HepG2 (cell line): Measurements from ENCODE around the gene LHPP. TPM values are rescaled to one million over a fixed set of nuclear protein-coding genes. Genes with fewer than 3 reads are reported as not detected.

Source experiments
- BCL6 ChIP-seq: IDR thresholded peaks from 2 replicates; pipeline ENCODE4 v1.6.1; 2016; ENCODE audit warnings: missing genetic modification reagents, missing compliant biosample characterization
- CBX1 ChIP-seq: IDR thresholded peaks from one replicate; pipeline ENCODE4 v1.6.1; 2016; ENCODE audit warnings: antibody characterized with exemption, low read depth
- HMGXB3 ChIP-seq: sonication (generic); formaldehyde crosslinking; IDR thresholded peaks from 2 replicates; pipeline ENCODE4 v1.4.0; 2020; ENCODE audit warnings: missing genetic modification reagents, borderline replicate concordance
- HOXA9 ChIP-seq: sonication (generic); formaldehyde crosslinking; IDR thresholded peaks from 2 replicates; pipeline ENCODE4 v1.8.1; 2022; ENCODE audit warnings: missing genetic modification reagents, mild to moderate bottlenecking, moderate library complexity, borderline replicate concordance
- MBNL3 ChIP-seq: fragments of 250-450 bp; sonication (Bioruptor Pico); conservative IDR thresholded peaks from 2 replicates; pipeline ENCODE4 v1.8.0; 2022; ENCODE audit warnings: mild to moderate bottlenecking, inconsistent platforms
- PHF8 ChIP-seq: sonication (generic); formaldehyde crosslinking; IDR thresholded peaks from 2 replicates; pipeline ENCODE4 v1.5.0; 2020; ENCODE audit warnings: missing genetic modification reagents
- SALL1 ChIP-seq: sonication (generic); formaldehyde crosslinking; IDR thresholded peaks from 2 replicates; pipeline ENCODE4 v1.8.0; 2022; ENCODE audit warnings: mild to moderate bottlenecking, missing genetic modification reagents
- SRSF9 ChIP-seq: fragments of 200-400 bp; formaldehyde crosslinking; IDR thresholded peaks from 2 replicates; pipeline ENCODE4 v1.6.1; 2018; ENCODE audit warnings: borderline replicate concordance, mild to moderate bottlenecking, low read depth, low read length; ENCODE audit not compliant: insufficient read depth, poor library complexity, severe bottlenecking
- TCF12 ChIP-seq, 2 experiments: fragments of 450-650 bp in 1 of 2; sonication (generic) in 1 of 2; formaldehyde crosslinking in 1 of 2; IDR thresholded peaks; 2 replicates each; pipeline versions ENCODE4 v1.6.1 to v1.8.0; 2017 to 2022; ENCODE audit warnings: antibody characterized with exemption in 1 of 2, mild to moderate bottlenecking in 1 of 2, missing genetic modification reagents in 1 of 2, moderate library complexity in 1 of 2
- TCF7L2 ChIP-seq: IDR thresholded peaks from 2 replicates; pipeline ENCODE4 v1.6.1; 2011; ENCODE audit warnings: mild to moderate bottlenecking, low read depth, low read length, moderate library complexity
- TFE3 ChIP-seq: IDR thresholded peaks from 2 replicates; pipeline ENCODE4 v1.6.1; 2016
- U2AF1 ChIP-seq: fragments of 200-400 bp; formaldehyde crosslinking; optimal IDR thresholded peaks from 2 replicates; pipeline ENCODE3; 2017; ENCODE audit warnings: mild to moderate bottlenecking, low read depth, low read length
- ZNF30 ChIP-seq: sonication (generic); formaldehyde crosslinking; IDR thresholded peaks from 2 replicates; pipeline ENCODE4 v1.5.0; 2020; ENCODE audit warnings: mild to moderate bottlenecking, missing genetic modification reagents
- ZNF430 ChIP-seq: sonication (generic); formaldehyde crosslinking; IDR thresholded peaks from 2 replicates; pipeline ENCODE4 v1.9.0; 2021; ENCODE audit warnings: mild to moderate bottlenecking, missing genetic modification reagents
- ZNF512 ChIP-seq: sonication (generic); formaldehyde crosslinking; IDR thresholded peaks from 2 replicates; pipeline ENCODE4 v1.4.0; 2020; ENCODE audit warnings: mild to moderate bottlenecking, missing genetic modification reagents
- ZNF513 ChIP-seq: sonication (generic); formaldehyde crosslinking; conservative IDR thresholded peaks from 2 replicates; pipeline ENCODE4 v1.5.0; 2020; ENCODE audit warnings: missing genetic modification reagents
- ZNF7 ChIP-seq: IDR thresholded peaks from 2 replicates; pipeline ENCODE4 v1.6.1; 2016; ENCODE audit warnings: missing biosample characterization, missing genetic modification reagents
- ZNF740 ChIP-seq: sonication (generic); formaldehyde crosslinking; IDR thresholded peaks from 2 replicates; pipeline ENCODE4 v1.4.0; 2020; ENCODE audit warnings: missing genetic modification reagents
- ZNF768 ChIP-seq: sonication (generic); formaldehyde crosslinking; IDR thresholded peaks from 2 replicates; pipeline ENCODE4 v1.4.0; 2020; ENCODE audit warnings: missing genetic modification reagents
- polyA plus RNA-seq, 8 experiments: library from polyadenylated mRNA; depleted of rRNA in 3 of 8; stranded (reverse) in 7 of 8; unstranded in 1 of 8; fragments of >200 nt; fragmentation: Illumina TruSeq in 4 of 8; extraction: Trizol in 4 of 8; gene quantifications; 2 replicates each; pipeline versions ENCODE4 v1.2.1 to v1.2.3, GENCODE V29; 2011 to 2016; ENCODE audit warnings: low read depth in 4 of 8, missing spikeins in 1 of 8, mixed read lengths in 1 of 8; ENCODE audit not compliant: insufficient read depth in 1 of 8
- total RNA-seq, 5 experiments: library from RNA; depleted of rRNA; stranded (reverse); fragments of >200 nt; fragmentation: Illumina TruSeq; extraction: Trizol; gene quantifications; 2 replicates each; pipeline ENCODE4 v1.2.3, GENCODE V29; 2016; ENCODE audit warnings: low read depth in 1 of 5

Gene LHPP
- total and polyA plus RNA-seq, 2 of the 13 experiments (the other 11 are each of a cell fraction or from before 2014, with no cell fraction given) = 5.2 to 13.1 TPM

GRCh38 chr10:124470544-124471434 is 9.2 kb downstream of the LHPP start (continued):
- peak; percentile 82; the same call in 1 of the 2 replicates for TF ChIP-seq HMGXB3 (CRISPR knock-in tag)
- no peak for TF ChIP-seq ZNF768 (CRISPR knock-in tag)
- no peak for TF ChIP-seq ZNF7
- TF ChIP-seq ZNF513 (CRISPR knock-in tag) = no peak
- TF ChIP-seq SALL1 (CRISPR knock-in tag) = peak; percentile 99
- TF ChIP-seq TFE3 (CRISPR knock-in tag) = peak; percentile 79
- no peak for TF ChIP-seq ZNF30 (CRISPR knock-in tag)
- peak; percentile 93 for TF ChIP-seq BCL6 (CRISPR knock-in tag)
- TF ChIP-seq ZNF430 (CRISPR knock-in tag) = no peak
- TF ChIP-seq PHF8 (CRISPR knock-in tag) = peak; percentile 36; the same call in 1 of the 2 replicates
- TF ChIP-seq ZNF740 = no peak
- no peak for TF ChIP-seq TCF7L2
- TF ChIP-seq CBX1 = no peak
- TF ChIP-seq TCF12 (IDR thresholded peaks at IDR 0.05) = no peak
- peak; percentile 95; the same call in 1 of the 2 replicates for TF ChIP-seq TCF12 (CRISPR knock-in tag; IDR thresholded peaks at IDR 0.05)
- TF ChIP-seq U2AF1 = no peak
- TF ChIP-seq MBNL3 (CRISPR knock-in tag) = no peak
- no peak for TF ChIP-seq ZNF512 (CRISPR knock-in tag)
- TF ChIP-seq SRSF9 = no peak
- no peak for TF ChIP-seq HOXA9 (CRISPR knock-in tag)
